IPS DF 4.7 (cell line): Measurements from ENCODE around the gene THSD7B.

Source experiments
- DNase-seq: peaks from one replicate; pipeline ENCODE4 v3.0.0-alpha.2; 2013; ENCODE audit warnings: low spot score; ENCODE audit errors: extremely low read depth

Gene THSD7B

GRCh38 chr2:137348301-137348700 is 583.0 kb downstream of the THSD7B start:
- no peak for DNase-seq

GRCh38 chr2:137357634-137358033 is 592.3 kb downstream of the THSD7B start:
- DNase-seq = no peak

GRCh38 chr2:137367361-137367760 is 602.0 kb downstream of the THSD7B start:
- no peak for DNase-seq

GRCh38 chr2:137369106-137369505 is 603.8 kb downstream of the THSD7B start:
- no peak for DNase-seq

- DNase-seq = no peak
Measured at GRCh38 chr2:137379186-137379585, 613.8 kb downstream of the THSD7B start.

GRCh38 chr2:137380610-137381009 is 615.3 kb downstream of the THSD7B start:
- no peak for DNase-seq

GRCh38 chr2:137381731-137382130 is 616.4 kb downstream of the THSD7B start:
- no peak for DNase-seq

- DNase-seq = peak; percentile 3
Measured at GRCh38 chr2:137383391-137383790, 618.0 kb downstream of the THSD7B start.

- no peak for DNase-seq
Measured at GRCh38 chr2:137387044-137387443, 621.7 kb downstream of the THSD7B start.

- no peak for DNase-seq
Measured at GRCh38 chr2:137405496-137405895, 640.2 kb downstream of the THSD7B start.

- DNase-seq = no peak
Measured at GRCh38 chr2:137411585-137411984, 646.2 kb downstream of the THSD7B start.

GRCh38 chr2:137420744-137421143 is 655.4 kb downstream of the THSD7B start:
- DNase-seq = peak; percentile 9

- no peak for DNase-seq
Measured at GRCh38 chr2:137435162-137435561, 669.8 kb downstream of the THSD7B start.

- DNase-seq = no peak
Measured at GRCh38 chr2:137437386-137437785, 672.0 kb downstream of the THSD7B start.

GRCh38 chr2:137444970-137445369 is 679.6 kb downstream of the THSD7B start:
- no peak for DNase-seq

GRCh38 chr2:137449454-137449853 is 684.1 kb downstream of the THSD7B start:
- DNase-seq = no peak

- no peak for DNase-seq
Measured at GRCh38 chr2:137454886-137455285, 689.5 kb downstream of the THSD7B start.

GRCh38 chr2:137467246-137467862 is 702.0 kb downstream of the THSD7B start:
- peak; percentile 25 for DNase-seq

GRCh38 chr2:137493261-137493660 is 727.9 kb downstream of the THSD7B start:
- DNase-seq = no peak

GRCh38 chr2:137500599-137500998 is 735.3 kb downstream of the THSD7B start:
- no peak for DNase-seq

- no peak for DNase-seq
Measured at GRCh38 chr2:137507237-137507636, 741.9 kb downstream of the THSD7B start.

- DNase-seq = no peak
Measured at GRCh38 chr2:137508739-137509384, 743.5 kb downstream of the THSD7B start.

GRCh38 chr2:137511526-137511925 is 746.2 kb downstream of the THSD7B start:
- no peak for DNase-seq
